GM10248 (cell line): ENCODE data around the gene DCAF8L1.

ENCODE experiments used
- CTCF ChIA-PET: fragments of 300-600 bp; sonication (Branson Sonifier 250); formaldehyde crosslinking; extraction: SDS; loops from one replicate; lab custom pipeline; 2021; ENCODE audit warnings: antibody characterized with exemption; lab: Yijun Ruan, JAX
- POLR2A ChIA-PET: fragments of 350-650 bp; sonication (Branson Sonifier 250); formaldehyde crosslinking; extraction: SDS; loops from one replicate; lab custom pipeline; 2020; ENCODE audit warnings: antibody characterized with exemption; lab: Yijun Ruan, JAX
- DNase-seq: peaks from one replicate; pipeline ENCODE4 v3.0.0; 2012; ENCODE audit errors: extremely low spot score
- CTCF ChIP-seq: IDR thresholded peaks from 2 replicates; pipeline ENCODE4 v1.5.1; 2012; ENCODE audit warnings: mild to moderate bottlenecking, low read depth; ENCODE audit errors: extremely low read depth, missing control alignments, control extremely low read depth

Gene DCAF8L1

DNA sequence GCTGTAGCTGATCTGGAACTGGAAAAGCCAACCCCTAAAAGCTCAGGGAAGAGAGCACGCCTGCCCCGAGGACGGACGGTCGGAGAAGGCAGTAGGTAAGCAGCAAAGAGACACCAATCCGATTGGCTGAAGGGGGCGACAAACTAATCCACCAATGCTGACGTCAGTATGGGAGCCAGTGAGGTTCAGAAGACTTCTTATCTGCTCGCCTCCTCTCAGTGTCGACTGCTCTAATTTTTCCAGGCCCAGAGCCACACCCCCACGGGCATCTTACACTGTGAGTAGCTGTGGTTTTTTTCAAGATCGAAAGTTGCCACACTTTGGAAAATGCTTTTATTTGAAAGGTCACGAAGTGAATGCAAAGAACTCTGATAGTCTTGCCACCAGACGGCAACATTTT lies at the start of gene DCAF8L1:
Gene DCAF8L1, minus strand, starts transcription at position 101 of the 400 bp plus-strand sequence. CDS start 115 bp downstream, outside the sequence.
- no peak for TF ChIP-seq CTCF
- DNase-seq = no peak
- ChIA-PET CTCF (no interaction called here), POLR2A (no interaction called here)

- DNase-seq = no peak
- POLR2A ChIA-PET = no interaction called here
- TF ChIP-seq CTCF = no peak
- CTCF ChIA-PET = no interaction called here
These were observed 41.1 kb upstream of the DCAF8L1 start for GRCh38 chrX:28022371-28022770.

GRCh38 chrX:28016823-28017222 lies 35.6 kb upstream of the DCAF8L1 start:
- no peak for DNase-seq
- POLR2A ChIA-PET = no interaction called here
- CTCF ChIA-PET = interaction anchor here (1.1 kb wide), 1 partner anchor 13 kb away, joined by 3 read pairs; no protein-coding TSS in a partner anchor
- no peak for TF ChIP-seq CTCF

GRCh38 chrX:28015993-28016392 lies 34.7 kb upstream of the DCAF8L1 start:
- TF ChIP-seq CTCF = no peak
- POLR2A ChIA-PET = no interaction called here
- CTCF ChIA-PET = no interaction called here

DNA sequence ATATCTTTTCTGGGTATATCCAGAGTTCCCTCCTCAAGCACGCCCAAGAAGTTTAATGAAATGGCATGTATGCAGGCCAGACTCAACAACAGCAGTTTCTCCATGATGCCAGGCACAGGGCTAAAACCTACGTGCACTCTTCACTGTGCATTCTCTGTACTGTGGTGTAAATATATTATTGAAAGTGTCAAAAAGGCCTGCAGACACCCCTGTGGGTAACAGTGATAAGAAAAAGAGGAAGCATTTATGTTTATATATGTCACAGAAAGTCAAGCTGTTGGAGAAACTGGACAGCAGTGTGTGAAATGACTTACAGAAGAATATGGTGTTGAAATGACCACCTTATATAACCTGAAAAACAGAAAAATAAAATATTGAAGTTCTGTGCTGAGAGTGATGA lies 29.6 kb upstream of the DCAF8L1 start:
- TF ChIP-seq CTCF = no peak
- ChIA-PET CTCF (no interaction called here), POLR2A (no interaction called here)
- no peak for DNase-seq

More at GRCh38 chrX:28015993-28016392, 34.7 kb upstream of the DCAF8L1 start:
- no peak for DNase-seq

DNA sequence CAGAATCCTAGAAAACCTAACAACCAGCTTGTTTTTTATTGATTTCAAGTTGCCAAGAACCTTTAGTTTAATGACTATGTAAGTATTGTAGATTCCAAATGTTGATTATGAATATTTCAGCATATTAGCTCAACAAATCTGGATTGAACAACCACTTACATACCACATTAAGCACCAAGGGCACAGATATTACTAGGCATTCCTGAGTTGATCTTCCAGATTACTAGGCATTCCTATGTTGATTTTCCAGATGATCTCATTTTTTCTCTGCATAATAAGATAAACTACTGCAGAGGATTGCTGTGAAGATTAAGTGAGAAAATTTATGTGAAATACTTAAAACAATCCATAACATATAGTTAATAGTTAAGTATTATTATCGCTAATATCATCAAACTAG lies 17.4 kb upstream of the DCAF8L1 start:
- no peak for DNase-seq
- CTCF ChIA-PET = no interaction called here
- POLR2A ChIA-PET = no interaction called here
- no peak for TF ChIP-seq CTCF

- no peak for TF ChIP-seq CTCF
- CTCF ChIA-PET = no interaction called here
- POLR2A ChIA-PET = no interaction called here
- DNase-seq = no peak
These were observed 16.4 kb upstream of the DCAF8L1 start for GRCh38 chrX:27997622-27998021.
